HG02759 (cell line): ENCODE results near the gene GPX5.
"Not testable (repeated sequence)": the region's sequence is repeated elsewhere in the genome, so short reads cannot be mapped to it uniquely, and the experiment has no call there.

Source experiments
- ATAC-seq: cut with Tn5 transposase; IDR thresholded peaks from one replicate; pipeline ENCODE4 v1.9.1; 2021; ENCODE audit warnings: mild to moderate bottlenecking, moderate library complexity; ENCODE audit not compliant: unreplicated experiment

Gene GPX5

GRCh38 chr6:28525496-28526039, at the start of gene GPX5:
GPX5 (plus strand) TSS chr6:28525881; CDS start chr6:28526014, 133 bp downstream.
- no peak for ATAC-seq

- no peak for ATAC-seq
These were observed 47.2 kb upstream of the GPX5 start for GRCh38 chr6:28478518-28478917.

DNA sequence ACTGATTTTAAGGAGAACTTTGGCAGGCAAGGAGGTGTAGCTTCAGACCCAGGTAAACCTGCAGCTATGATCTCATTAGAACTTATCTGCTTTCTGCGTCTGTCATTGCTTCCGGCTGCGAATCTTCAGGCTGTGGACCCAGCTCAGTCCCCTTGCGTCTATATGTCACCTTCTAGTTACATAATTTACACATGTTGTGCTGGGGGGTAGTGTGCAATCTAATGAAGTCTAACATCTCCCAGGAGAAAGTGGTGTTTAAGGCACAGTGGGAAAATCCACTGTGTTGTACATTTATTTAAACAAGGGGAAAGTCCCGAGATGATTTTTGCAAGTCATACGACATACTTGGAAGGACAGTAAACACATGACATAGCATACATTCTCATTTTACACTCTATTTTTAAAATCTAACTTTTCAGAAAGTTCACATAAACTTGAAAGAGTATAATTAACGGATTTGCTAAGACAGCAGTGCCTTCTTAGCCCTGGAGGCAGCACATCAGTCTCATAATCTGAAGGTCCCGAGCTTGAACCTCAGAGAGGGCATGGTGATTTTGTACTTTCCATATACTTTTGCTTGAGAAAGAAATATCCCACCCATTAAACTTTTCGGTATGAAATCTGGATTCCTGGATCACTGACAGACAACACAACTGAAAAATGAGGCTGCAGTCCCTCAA, 45.3 kb upstream of the GPX5 start:
- no peak for ATAC-seq

DNA sequence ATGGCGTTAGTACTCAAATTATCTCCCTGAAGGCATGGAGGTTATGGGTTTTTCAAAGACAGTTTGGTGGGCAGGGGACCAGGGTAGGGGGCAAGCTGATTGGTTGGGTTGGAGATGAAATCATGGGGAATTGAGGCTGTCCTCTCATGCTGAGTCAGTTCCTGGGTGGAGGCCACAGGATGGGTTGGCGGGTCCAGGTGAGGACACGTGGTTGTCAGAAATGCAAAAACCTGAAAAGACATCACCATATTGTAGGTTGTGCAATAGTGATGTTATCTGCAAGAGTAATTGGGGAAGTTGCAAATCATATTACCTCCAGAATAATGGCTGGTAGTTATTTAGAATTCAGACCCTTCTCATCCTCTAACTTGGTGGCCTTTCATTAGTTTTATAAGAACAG, 40.2 kb upstream of the GPX5 start:
- ATAC-seq, result no peak

DNA sequence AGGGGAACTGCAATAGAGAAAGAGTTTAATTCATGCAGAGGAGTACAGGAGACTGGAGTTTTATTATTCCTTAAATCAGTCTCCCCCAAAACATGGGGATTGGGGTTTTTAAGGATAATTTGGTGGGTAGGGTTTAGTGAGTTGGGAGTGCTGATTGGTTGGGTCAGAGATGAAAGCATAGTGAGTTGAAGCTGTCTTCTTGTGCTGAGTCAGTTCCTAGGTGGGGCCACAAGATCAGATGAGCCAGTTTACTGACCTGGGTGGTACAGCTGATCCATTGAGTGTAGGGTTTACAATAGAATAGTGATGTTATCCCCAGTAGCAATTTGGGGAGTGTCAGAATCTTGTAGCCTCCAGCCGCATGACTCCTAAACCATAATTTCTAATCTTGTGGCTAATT, 39.1 kb upstream of the GPX5 start:
- ATAC-seq, result no peak

DNA sequence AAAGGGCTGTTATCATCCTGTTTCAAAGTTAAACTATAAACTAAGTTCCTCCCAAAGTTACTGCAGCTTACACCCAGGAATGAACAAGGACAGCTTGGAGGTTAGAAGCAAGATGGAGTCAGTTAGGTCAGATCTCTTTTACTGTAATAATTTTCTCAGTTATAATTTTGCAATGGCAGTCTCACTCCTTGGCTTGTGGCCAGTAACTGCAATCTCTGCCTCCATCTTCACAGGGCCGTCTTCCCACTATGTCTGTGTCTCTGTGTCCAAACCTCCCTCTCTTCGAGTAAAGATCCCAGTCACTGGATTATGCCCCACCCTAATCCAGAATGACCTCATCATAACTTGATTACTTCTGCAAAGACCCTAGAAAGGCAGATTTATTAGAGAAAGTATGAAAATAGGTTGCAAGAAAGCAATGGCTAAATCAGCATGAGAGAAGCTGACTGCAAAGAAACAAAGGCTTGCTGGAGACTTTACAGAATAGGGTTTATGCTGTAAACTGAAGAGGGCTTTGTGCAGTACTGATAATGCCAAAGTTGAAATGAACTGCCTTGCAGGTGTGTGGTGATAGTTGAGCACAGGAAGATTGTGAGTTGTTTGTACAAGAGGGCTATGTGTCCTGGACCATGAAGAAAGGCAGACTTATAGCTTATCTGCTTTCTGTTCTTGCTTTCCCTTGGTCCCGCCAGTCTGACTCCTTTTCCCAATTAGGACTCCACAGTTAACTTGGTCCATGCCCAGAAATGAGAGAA, 38.5 kb upstream of the GPX5 start:
- ATAC-seq, result no peak

DNA sequence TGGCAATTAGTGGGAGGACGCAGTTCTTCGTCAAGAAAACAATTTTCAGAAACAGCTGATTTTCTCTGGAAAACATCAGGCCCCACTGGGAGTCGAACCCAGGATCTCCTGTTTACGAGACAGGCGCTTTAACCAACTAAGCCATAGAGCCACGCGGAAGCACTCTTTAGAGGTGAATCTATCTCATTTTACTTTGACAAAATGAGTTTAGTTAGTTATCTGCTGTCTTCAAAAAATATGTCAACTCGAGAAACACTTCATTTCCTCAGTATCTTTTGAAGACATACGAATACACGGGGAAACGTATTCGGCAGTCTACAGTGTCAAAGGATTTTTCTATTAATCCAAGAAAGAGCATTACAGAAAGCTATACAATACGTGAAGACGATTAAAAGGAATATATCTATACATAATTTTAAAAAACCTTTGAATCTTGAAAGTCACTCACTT, 36.7 kb upstream of the GPX5 start:
- ATAC-seq, result no peak

- peak; percentile 72 for ATAC-seq
These were observed 36.1 kb upstream of the GPX5 start for GRCh38 chr6:28489366-28490204.

DNA sequence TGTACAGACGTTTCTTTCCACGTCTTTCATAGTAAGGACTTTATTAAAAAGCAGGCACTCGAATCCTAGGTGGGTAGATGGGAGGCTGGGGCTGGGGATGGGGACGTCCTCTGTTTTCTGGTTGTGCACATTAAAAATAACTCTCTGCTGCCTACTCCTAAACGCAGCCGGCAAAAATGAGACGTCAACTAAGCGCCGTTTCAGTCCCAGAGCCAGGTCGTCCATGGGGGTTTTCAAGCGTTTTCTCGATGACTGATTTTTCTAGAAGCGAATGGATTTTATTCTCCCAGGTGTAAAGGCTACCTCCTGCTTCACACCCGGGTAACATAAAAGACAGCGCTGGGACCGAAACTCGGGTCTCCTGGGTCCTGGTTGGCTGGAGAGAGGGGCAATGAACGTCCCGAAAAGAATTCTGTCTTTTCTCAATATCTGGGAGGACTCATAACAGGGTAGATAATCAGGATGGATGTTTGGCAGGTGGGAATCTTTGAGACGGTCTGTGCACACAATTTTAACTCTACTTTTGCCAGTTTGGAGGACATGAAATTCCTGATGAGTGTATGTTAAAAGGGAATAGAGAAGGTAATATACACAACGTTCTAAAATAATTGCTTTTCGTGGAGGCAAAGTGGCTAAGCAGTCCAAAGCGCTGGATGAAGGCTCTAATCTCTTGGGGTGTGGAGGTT, 35.3 kb upstream of the GPX5 start:
- peak; percentile 19 for ATAC-seq

DNA sequence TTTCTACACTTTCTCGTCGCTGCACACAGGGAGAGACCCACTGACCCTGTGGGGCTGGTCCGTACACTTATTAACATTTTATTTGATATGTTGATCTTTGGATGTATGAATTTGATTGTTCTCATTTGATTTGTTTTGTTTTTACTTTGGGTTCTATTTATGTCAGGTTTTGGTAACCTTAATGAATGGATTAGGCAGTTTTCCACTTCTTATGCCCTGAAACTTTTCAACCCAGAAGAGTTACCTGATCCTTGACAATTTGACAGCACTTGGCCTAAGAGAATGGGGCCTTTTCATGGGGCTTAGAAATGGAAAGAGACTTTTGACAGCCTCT, 33.7 kb upstream of the GPX5 start:
- no peak for ATAC-seq

DNA sequence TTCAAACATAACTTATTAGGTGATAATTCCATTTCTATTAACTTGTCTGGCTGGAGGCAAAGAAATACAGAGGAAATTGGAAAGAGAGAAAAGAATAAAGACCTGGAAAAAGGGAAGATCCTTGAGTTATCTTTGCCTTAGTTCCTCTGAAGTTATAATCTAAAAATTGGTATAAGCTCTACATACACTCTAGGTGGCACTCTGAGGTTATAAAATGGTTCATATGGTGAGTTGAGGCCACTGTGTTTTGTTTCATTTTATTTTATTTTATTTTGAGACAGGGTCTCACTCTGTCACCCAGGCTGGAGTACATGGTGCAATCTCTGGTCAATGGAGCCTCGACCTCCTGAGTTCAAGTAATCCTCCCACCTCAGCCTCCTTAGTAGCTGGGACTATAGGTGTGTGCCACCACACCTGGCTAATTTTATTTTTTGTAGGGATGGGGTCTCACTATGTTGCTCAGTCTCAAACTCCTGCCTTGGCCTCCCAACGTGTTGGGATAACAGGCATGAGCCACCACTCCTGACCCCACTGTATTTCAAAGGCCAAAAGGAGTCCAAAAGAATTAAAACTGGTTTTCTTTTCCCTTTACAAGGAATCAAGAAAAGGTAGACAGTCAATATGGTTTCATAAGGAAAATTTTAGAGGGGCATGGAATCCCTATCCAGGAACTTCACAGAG, 29.4 kb upstream of the GPX5 start:
- no peak for ATAC-seq

- ATAC-seq, result no peak
These were observed 28.4 kb upstream of the GPX5 start for GRCh38 chr6:28497306-28497705.

- no peak for ATAC-seq
These were observed 27.8 kb upstream of the GPX5 start for GRCh38 chr6:28497893-28498292.

DNA sequence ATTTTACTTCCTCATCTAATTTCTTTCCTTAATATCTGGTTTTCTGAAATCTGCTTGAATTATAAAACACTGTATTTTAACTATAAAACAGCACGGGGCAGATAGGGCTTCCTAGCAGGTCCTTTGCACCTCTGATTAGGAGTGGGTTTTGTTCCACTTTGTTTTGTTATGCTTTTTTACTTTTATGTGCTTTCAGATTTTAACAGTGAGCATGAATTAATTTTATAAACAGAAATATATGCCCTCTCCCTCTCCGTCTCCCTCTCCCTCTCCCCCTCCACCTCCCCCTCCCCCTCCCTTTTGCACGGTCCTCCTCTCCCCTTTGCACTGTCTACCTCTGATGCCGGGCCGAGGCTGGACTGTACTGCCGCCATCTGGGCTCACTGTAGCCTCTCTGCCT, 24.4 kb upstream of the GPX5 start:
- ATAC-seq, result no peak

DNA sequence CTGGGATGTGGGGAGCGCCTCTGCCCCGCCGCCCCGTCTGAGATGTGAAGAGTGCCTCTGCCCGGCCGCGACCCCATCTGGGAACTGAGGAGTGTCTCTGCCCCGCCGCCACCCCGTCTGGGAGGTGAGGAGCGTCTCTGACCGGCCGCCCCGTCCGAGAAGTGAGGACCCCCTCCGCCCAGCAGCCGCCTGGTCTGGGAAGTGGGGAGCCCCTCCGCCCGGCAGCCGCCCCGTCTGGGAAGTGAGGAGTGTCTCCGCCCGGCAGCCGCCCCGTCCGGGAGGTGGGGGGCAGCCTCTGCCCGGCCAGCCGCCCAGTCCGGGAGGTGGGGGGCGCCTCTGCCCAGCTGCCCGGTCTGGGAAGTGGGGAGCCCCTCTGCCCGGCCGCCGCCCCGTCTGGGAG, 23.5 kb upstream of the GPX5 start:
- ATAC-seq, result not testable (repeated sequence)

GRCh38 chr6:28502709-28503305, 22.9 kb upstream of the GPX5 start:
- not testable (repeated sequence) for ATAC-seq

GRCh38 chr6:28505733-28506132, 19.9 kb upstream of the GPX5 start:
- ATAC-seq, result no peak

GRCh38 chr6:28506807-28507475, 18.7 kb upstream of the GPX5 start:
- ATAC-seq, result no peak

GRCh38 chr6:28511628-28512300, 13.9 kb upstream of the GPX5 start:
- no peak for ATAC-seq
